ENCODE data around the gene ZNF35.

Gene ZNF35

DNA sequence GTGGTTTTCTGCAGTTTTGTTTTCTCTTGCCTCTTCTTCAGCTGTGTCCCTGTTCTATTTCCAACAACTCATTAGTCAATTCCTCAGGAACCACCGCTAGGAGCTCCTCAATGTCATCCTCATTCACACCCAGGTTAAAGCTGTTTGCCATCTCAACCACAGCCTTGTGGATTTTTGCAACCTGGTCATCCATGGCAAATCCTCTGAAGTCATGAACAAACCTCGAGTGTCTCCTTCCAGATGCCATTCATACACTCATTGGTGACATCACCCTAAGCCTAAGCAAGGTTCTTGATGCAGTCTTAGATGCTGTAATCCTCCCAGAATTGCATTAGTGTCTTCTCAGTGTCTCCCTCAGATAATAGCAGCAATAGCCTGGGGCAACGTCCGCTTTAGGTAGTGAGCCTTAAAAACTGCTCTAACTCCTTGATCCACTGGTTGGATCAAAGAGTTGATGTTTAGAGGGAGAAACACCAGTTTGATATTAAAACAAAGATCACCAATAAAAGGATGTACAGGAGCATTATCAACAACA is 32.5 kb downstream of the ZNF35 start:
- no peak overlapping the region for H3K4me3 ChIP-seq (ENCODE audit: low read depth, low read length)
- TF ChIP-seq, protein P1, sequence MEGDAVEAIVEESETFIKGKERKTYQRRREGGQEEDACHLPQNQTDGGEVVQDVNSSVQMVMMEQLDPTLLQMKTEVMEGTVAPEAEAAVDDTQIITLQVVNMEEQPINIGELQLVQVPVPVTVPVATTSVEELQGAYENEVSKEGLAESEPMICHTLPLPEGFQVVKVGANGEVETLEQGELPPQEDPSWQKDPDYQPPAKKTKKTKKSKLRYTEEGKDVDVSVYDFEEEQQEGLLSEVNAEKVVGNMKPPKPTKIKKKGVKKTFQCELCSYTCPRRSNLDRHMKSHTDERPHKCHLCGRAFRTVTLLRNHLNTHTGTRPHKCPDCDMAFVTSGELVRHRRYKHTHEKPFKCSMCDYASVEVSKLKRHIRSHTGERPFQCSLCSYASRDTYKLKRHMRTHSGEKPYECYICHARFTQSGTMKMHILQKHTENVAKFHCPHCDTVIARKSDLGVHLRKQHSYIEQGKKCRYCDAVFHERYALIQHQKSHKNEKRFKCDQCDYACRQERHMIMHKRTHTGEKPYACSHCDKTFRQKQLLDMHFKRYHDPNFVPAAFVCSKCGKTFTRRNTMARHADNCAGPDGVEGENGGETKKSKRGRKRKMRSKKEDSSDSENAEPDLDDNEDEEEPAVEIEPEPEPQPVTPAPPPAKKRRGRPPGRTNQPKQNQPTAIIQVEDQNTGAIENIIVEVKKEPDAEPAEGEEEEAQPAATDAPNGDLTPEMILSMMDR (IDR thresholded peaks at IDR 0.05; ENCODE audit: borderline replicate concordance, insufficient read depth, low read depth, low read length): no peak

DNA sequence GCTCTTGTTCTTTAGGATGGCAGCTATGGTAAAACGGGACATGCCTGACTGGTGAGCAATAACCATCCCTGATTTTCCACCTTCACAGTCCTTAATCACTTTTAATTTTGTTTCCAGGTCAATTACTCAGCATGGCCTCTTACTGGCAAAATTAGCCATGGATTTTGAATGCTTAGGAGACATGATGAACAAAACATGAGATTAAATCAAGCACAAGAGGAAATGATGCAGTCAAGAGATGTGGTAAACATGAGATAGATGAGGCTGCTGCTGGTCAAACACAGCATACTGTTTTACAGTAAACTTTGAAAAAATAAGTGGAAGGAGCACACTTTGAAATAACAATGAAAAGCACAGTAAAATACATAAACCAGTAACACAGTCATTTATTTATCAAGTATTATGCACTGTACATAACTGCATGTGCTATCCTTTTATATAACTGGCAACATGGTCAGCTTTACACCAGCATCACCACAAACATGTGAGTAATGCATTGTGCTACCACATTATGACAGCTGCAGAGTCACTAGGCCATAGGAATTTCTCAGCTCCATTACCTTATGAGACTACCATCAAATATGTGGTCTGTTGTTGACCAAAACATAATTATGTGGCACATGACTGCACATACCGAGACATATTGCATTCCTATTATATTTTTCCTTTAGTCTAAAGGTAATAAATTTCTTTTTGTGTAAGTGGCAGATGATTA is 33.8 kb downstream of the ZNF35 start:
- TF ChIP-seq, protein P1 (IDR thresholded peaks at IDR 0.05; ENCODE audit: borderline replicate concordance, insufficient read depth, low read depth, low read length): no peak

GRCh38 chr3:44685128-44685800 is 36.7 kb downstream of the ZNF35 start:
- H3K4me3 ChIP-seq (ENCODE audit: low read depth, low read length): no peak overlapping the region
- TF ChIP-seq, protein P1 (IDR thresholded peaks at IDR 0.05; ENCODE audit: borderline replicate concordance, insufficient read depth, low read depth, low read length): no peak

More for the DNA sequence above, 33.8 kb downstream of the ZNF35 start:
- no peak overlapping the region for H3K4me3 ChIP-seq (ENCODE audit: low read depth, low read length)

DNA sequence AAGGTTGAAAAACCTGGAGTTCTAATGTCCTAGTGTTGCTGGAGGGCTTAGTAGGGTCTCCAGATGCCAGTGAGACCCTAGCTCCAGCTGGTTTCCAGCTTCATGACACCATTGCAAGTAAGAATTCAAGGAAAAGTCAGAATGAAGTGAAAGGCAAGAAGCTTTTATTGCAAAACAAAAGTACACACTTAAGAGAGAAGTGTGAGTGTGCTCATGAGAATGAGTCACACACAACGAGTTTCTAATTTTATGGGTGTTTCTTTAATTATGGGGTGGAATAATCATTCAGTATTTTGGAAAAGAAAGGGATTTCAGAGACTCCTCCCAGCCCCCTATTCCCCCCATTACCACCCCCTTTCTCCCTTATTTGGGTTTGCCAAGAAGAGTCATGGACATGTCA is 39.4 kb downstream of the ZNF35 start:
- no peak overlapping the region for H3K4me3 ChIP-seq (ENCODE audit: low read depth, low read length)
- TF ChIP-seq, protein P1 (IDR thresholded peaks at IDR 0.05; ENCODE audit: borderline replicate concordance, insufficient read depth, low read depth, low read length): no peak

All from GM12875 (cell line).